ENCODE measurements around the gene ARL8A.
"Not testable (repeated sequence)": the region's sequence is repeated elsewhere in the genome, so short reads cannot be mapped to it uniquely, and the experiment has no call there.

The ARL8A gene

DNA sequence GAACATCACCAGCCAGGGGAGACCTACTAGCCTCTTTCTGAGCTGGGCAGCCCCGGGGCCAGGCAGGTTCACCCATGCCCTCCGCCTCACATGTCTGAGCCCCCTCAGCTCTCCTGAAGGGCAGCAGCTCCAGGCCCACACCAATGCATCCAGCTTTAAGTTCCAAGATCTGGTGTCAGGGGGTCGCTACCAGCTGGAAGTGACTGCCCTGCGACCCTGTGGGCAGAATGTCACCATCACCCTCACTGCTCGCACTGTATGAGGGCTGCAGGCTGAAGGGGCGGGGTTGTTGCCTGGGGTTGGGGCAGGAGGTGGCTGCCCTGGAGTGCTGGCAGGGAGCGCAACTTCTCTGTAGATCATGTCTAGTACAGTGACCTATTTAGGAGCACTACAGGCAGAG, 24.3 kb upstream of the ARL8A start:
- H3K27me3 ChIP-seq (replicated peaks): no peaks in the 10 kb centered on the region
- in situ Hi-C loops (cut with HindIII; ENCODE audit: low pct_ligation_motif_present, low sequenced_read_pairs): no loop called here
- H3K4me3 ChIP-seq (ENCODE audit: low read depth, low read length): no peak overlapping the region
- no peak for DNase-seq
- no peak overlapping the region for H3K27ac ChIP-seq
- no peaks in the 10 kb centered on the region for H3K36me3 ChIP-seq (replicated peaks)
- TF ChIP-seq, protein P1, sequence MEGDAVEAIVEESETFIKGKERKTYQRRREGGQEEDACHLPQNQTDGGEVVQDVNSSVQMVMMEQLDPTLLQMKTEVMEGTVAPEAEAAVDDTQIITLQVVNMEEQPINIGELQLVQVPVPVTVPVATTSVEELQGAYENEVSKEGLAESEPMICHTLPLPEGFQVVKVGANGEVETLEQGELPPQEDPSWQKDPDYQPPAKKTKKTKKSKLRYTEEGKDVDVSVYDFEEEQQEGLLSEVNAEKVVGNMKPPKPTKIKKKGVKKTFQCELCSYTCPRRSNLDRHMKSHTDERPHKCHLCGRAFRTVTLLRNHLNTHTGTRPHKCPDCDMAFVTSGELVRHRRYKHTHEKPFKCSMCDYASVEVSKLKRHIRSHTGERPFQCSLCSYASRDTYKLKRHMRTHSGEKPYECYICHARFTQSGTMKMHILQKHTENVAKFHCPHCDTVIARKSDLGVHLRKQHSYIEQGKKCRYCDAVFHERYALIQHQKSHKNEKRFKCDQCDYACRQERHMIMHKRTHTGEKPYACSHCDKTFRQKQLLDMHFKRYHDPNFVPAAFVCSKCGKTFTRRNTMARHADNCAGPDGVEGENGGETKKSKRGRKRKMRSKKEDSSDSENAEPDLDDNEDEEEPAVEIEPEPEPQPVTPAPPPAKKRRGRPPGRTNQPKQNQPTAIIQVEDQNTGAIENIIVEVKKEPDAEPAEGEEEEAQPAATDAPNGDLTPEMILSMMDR (IDR thresholded peaks at IDR 0.05; ENCODE audit: low read depth, low read length, missing control alignments): no peak

DNA sequence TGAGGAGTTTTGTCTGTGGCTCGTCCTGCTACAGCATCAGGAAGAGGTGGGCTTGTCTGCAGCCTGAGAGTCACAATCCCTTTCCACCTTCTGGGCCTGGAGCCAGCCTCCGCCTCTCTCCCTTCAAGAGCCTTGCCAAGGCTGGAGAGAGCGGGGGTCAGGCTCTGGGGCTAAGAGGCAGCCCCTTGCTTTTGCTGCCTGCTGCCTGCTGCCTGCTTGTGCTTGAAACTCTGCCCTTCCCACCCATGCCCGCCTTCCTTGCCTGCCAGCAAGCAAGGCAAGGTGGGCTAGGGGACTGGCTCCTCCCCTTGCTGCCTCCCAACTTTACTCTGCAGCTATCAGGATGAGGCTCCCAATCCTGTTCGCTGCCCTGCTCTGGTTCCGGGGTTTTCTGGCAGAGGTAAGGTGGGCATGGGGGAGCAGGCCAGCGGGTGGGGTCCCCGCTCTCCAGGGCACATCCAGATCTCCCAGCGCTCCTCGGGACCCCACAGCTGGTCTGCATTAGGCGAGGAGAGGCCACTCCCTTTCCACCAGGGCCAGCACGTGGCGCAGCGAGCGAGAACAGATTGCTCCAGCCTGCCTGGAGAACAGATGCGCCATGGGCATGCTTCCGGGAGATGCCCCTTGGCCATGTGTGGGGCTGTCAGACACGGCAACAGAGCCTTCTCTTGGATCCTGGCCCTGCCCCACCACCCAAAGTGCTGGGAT, 23.3 kb upstream of the ARL8A start:
- no peak for DNase-seq
- Histone ChIP-seq H3K36me3 (replicated peaks) (no peaks in the 10 kb centered on the region), H3K27me3 (replicated peaks) (no peaks in the 10 kb centered on the region), H3K4me3 (ENCODE audit: low read depth, low read length) (no peak overlapping the region), H3K27ac (no peak overlapping the region)
- in situ Hi-C loops (cut with HindIII; ENCODE audit: low pct_ligation_motif_present, low sequenced_read_pairs): no loop called here
- TF ChIP-seq, protein P1 (IDR thresholded peaks at IDR 0.05; ENCODE audit: low read depth, low read length, missing control alignments): no peak

DNA sequence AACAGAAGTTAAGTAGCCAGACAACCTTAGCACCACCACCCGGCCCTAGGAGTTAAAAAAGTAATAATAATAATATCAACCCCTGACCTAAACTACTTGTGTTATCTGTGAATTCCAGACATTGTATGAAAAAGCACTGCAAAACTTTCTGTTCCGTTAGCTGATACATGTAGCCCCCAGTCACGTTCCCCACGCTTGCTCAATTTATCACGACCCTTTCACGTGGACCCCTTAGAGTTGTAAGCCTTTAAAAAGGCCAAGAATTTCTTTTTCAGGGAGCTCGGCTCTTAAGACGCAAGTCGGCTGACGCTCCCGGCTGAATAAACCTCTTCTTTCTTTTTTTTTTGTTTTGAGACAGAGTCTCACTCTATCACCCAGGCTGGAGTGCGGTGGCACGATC, 22.5 kb upstream of the ARL8A start:
- in situ Hi-C loops (cut with HindIII; ENCODE audit: low pct_ligation_motif_present, low sequenced_read_pairs); H3K27me3 ChIP-seq (replicated peaks): not testable (repeated sequence)

DNA sequence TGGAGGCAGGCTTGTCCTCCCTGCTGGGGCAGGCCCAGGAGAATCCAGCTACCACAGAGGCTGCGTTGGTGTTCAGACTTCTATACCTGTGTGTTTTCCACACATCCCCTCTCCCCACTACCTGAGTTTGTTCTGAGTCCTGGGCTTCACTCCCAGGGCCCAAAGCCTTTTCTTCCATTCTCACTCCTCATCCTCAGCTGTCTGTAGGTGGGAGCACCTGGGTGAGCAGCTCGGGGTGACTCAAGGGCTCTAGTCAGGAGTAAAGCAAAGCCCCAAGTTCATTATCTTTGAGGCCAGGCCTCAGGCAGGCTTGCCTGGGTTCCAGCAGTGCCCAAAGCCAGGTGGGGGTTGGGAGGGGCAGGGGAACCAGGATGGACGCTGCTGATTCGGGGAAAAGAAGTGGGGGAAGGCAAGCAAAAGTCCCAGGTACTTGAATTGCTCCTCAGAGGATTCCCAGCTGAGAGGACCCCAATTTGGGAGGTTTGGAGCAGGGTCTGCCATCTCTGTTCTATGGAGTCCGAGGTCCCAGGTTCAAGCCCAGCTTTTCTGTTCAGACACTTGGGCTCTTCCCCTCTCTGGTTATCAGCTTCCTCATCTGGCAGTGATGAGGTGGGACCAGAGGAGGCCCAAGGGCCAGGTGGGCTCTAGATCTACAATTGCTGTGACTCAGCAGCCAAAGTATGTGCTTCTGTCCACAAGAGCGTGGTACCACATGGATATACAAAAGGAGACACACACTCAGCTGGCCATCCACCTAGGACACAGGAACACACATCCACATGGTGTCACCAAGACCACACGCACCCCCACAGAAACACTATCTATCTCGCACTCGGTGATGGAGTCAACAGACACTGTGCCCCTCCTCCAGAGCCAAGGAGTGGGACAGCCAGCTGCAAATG, 21.7 kb upstream of the ARL8A start:
- in situ Hi-C loops (cut with HindIII; ENCODE audit: low pct_ligation_motif_present, low sequenced_read_pairs): no loop called here
- TF ChIP-seq, protein P1 (IDR thresholded peaks at IDR 0.05; ENCODE audit: low read depth, low read length, missing control alignments): no peak
- no peak for DNase-seq

More for the DNA sequence above, 22.5 kb upstream of the ARL8A start:
- not testable (repeated sequence) for H3K36me3 ChIP-seq (replicated peaks); H3K27ac ChIP-seq; H3K4me3 ChIP-seq (ENCODE audit: low read depth, low read length); DNase-seq

DNA sequence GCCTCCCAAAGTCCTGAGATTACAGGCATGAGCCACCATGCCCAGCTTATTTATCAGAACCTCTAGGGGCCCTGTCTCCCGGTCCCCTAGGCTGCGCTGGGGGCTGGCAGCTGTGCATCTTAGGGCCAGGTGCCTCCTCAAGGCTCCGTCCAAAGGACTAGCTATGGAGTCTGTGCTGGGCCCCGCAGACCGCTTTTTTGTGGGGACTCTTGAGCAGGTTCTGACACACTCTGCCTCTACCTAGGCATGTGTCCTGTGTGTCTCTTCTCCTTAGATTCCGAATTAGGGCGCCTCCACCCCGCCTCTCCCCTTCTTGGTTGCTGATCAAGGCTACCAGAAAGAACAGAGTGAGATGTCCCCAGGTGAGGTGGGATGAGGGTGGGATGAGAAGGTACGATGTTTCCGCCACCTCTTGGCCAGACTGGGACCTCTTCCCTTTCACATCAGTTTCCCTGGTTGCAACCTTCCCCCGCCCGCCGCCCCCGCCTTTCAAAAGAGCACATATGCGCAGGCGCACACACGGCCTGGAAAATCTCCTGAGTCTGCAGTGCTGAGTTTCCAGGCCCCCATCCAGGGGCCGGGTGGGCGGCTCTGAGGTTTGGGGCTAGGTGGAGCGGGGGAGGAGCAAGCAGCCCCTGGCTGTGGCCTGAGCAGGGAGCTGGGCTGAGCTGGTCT, 20.9 kb upstream of the ARL8A start:
- no peak overlapping the region for H3K27ac ChIP-seq
- H3K4me3 ChIP-seq (ENCODE audit: low read depth, low read length): no peak overlapping the region
- in situ Hi-C loops (cut with HindIII; ENCODE audit: low pct_ligation_motif_present, low sequenced_read_pairs): no loop called here
- H3K27me3 ChIP-seq (replicated peaks): no peaks in the 10 kb centered on the region
- TF ChIP-seq, protein P1 (IDR thresholded peaks at IDR 0.05; ENCODE audit: low read depth, low read length, missing control alignments): no peak
- H3K36me3 ChIP-seq (replicated peaks): no peaks in the 10 kb centered on the region
- DNase-seq: no peak

More for the DNA sequence above, 21.7 kb upstream of the ARL8A start:
- no peaks in the 10 kb centered on the region for H3K36me3 ChIP-seq (replicated peaks)
- no peak overlapping the region for H3K4me3 ChIP-seq (ENCODE audit: low read depth, low read length)
- H3K27me3 ChIP-seq (replicated peaks): no peaks in the 10 kb centered on the region
- H3K27ac ChIP-seq: no peak overlapping the region

Measured in brain microvascular endothelial cell (primary cell).